KMS-11 (cell line): Measurements from ENCODE around the gene PLEKHG3.

ENCODE experiments used
- H2AFZ ChIP-seq: fragments of 200-600 bp; sonication (generic); 2 replicates; pipeline ENCODE4 v1.6.1; 2016; ENCODE audit warnings: antibody characterized with exemption, mixed run types, low read depth
- H3K27ac ChIP-seq: fragments of 200-600 bp; sonication (generic); 2 replicates; pipeline ENCODE4 v1.6.1; 2016; ENCODE audit warnings: mild to moderate bottlenecking, mixed run types
- H3K27me3 ChIP-seq: fragments of 200-600 bp; sonication (generic); 2 replicates; pipeline ENCODE4 v1.6.1; 2017; ENCODE audit warnings: mild to moderate bottlenecking, low read depth, mixed run types, moderate library complexity; ENCODE audit not compliant: insufficient read depth
- H3K36me3 ChIP-seq: fragments of 200-600 bp; sonication (generic); 2 replicates; pipeline ENCODE4 v1.6.1; 2017; ENCODE audit warnings: mild to moderate bottlenecking, mixed run types; ENCODE audit not compliant: insufficient read depth
- H3K4me1 ChIP-seq: fragments of 200-600 bp; sonication (generic); 2 replicates; pipeline ENCODE4 v1.6.1; 2016; ENCODE audit warnings: mild to moderate bottlenecking, low read depth, mixed run types; ENCODE audit not compliant: poor library complexity, severe bottlenecking
- H3K4me2 ChIP-seq: fragments of 200-600 bp; sonication (generic); 2 replicates; pipeline ENCODE4 v1.7.0; 2016; ENCODE audit warnings: mild to moderate bottlenecking, mixed run types
- H3K4me3 ChIP-seq: fragments of 200-600 bp; sonication (generic); IDR thresholded peaks from 2 replicates; pipeline ENCODE4 v1.6.1; 2017; ENCODE audit warnings: low read depth, low read length, mixed read lengths; ENCODE audit not compliant: insufficient read depth
- H3K79me2 ChIP-seq: fragments of 200-600 bp; sonication (generic); 2 replicates; pipeline ENCODE4 v1.6.1; 2016; ENCODE audit warnings: low read depth, mixed run types; ENCODE audit not compliant: insufficient read depth
- H3K9ac ChIP-seq: fragments of 200-600 bp; sonication (generic); 2 replicates; pipeline ENCODE4 v1.6.1; 2016; ENCODE audit warnings: mild to moderate bottlenecking, mixed run types
- H4K20me1 ChIP-seq: fragments of 200-600 bp; sonication (generic); 2 replicates; pipeline ENCODE4 v1.6.1; 2016; ENCODE audit warnings: mild to moderate bottlenecking, mixed run types; ENCODE audit not compliant: insufficient read depth
- TF ChIP-seq, protein P1 (sequence below): fragments of 200-600 bp; sonication (generic); conservative IDR thresholded peaks from 2 replicates; pipeline ENCODE4 v1.6.1; 2017; ENCODE audit warnings: low read depth, mild to moderate bottlenecking, antibody characterized with exemption, low read length, moderate library complexity, mixed read lengths

The PLEKHG3 gene

DNA sequence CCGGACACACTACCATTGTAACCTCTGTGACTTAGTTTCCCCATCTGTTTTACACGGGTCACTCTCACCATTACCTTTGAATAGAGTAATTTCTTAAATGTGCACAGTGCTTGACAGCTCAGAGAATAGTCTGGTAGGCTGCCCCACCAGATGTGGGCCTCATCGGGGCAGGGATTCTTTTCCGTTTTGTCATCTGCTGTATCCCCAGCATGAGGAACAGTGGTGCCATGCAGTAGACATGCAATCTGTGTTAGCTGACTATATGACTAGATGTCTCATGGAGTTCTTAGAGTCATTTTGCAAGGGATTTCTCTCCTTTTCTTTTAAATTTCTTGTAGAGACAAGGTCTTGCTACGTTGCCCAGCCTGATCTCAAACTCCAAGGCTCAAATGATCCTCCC, 44.9 kb upstream of the PLEKHG3 start:
- Histone ChIP-seq H3K27me3 (no peaks in the 10 kb centered on the region), H3K4me3 (no peak overlapping the region), H3K36me3 (no peaks in the 10 kb centered on the region), H3K4me2 (no peak overlapping the region), H3K27ac (no peak overlapping the region), H3K79me2 (no peaks in the 10 kb centered on the region), H3K9ac (no peak overlapping the region), H4K20me1 (no peaks in the 10 kb centered on the region), H2AFZ (no peak overlapping the region), H3K4me1 (no peaks in the 10 kb centered on the region)
- TF ChIP-seq, protein P1, sequence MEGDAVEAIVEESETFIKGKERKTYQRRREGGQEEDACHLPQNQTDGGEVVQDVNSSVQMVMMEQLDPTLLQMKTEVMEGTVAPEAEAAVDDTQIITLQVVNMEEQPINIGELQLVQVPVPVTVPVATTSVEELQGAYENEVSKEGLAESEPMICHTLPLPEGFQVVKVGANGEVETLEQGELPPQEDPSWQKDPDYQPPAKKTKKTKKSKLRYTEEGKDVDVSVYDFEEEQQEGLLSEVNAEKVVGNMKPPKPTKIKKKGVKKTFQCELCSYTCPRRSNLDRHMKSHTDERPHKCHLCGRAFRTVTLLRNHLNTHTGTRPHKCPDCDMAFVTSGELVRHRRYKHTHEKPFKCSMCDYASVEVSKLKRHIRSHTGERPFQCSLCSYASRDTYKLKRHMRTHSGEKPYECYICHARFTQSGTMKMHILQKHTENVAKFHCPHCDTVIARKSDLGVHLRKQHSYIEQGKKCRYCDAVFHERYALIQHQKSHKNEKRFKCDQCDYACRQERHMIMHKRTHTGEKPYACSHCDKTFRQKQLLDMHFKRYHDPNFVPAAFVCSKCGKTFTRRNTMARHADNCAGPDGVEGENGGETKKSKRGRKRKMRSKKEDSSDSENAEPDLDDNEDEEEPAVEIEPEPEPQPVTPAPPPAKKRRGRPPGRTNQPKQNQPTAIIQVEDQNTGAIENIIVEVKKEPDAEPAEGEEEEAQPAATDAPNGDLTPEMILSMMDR, result no peak

DNA sequence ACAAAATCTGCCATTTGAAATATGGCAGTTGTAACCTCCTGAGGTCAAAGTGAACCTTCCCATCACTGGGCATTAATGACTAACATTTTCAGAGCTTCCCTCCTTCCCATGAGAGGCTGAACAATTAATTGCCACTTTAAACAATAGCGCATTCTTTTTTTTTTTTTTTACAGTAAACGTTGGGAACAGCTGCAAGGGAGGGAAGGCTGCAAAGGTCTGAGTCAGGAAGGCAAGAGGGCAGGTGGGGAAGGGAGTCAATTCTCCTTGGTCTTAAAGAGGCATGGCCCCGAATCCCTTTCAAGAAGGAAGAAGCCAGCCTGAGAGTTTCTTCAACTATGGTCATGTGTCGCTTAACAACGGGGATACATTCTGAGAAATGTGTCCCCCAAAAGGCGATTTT, 41.0 kb upstream of the PLEKHG3 start:
- no peaks in the 10 kb centered on the region for H4K20me1 ChIP-seq
- H3K36me3 ChIP-seq, result no peaks in the 10 kb centered on the region
- H3K4me2 ChIP-seq, result no peak overlapping the region
- no peak overlapping the region for H3K9ac ChIP-seq
- no peak overlapping the region for H3K4me3 ChIP-seq
- H3K27me3 ChIP-seq, result no peaks in the 10 kb centered on the region
- H3K79me2 ChIP-seq, result no peaks in the 10 kb centered on the region
- H2AFZ ChIP-seq, result no peak overlapping the region
- TF ChIP-seq, protein P1, result no peak
- no peaks in the 10 kb centered on the region for H3K4me1 ChIP-seq
- no peak overlapping the region for H3K27ac ChIP-seq

DNA sequence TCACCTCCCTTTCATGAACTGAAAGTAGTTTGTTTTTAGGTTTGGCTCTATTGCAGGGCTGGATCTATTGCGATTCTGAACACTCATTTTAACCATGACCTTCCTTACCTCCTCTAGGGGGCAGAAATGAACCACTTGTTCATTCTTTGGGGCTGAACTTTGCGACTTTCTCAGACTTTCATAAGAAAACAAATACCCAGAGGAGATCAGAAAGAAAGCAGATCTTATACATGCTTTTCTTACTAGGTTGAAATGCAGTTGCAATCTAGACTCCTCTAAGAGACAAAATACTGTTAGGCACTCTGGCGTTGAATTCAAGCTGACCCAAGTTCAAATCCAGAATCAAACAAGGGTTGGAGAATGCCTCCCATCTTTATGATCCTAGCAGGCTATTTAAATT, 32.6 kb upstream of the PLEKHG3 start:
- H4K20me1 ChIP-seq, result no peaks in the 10 kb centered on the region
- no peak overlapping the region for H3K27ac ChIP-seq
- peak overlapping the region; percentile 14; the same call in 1 of the 2 replicates for H2AFZ ChIP-seq
- H3K4me1 ChIP-seq, result peaks cover 8% of the 10 kb centered on the region
- no peaks in the 10 kb centered on the region for H3K36me3 ChIP-seq
- H3K79me2 ChIP-seq, result no peaks in the 10 kb centered on the region
- TF ChIP-seq, protein P1, result peak; percentile 61
- H3K9ac ChIP-seq, result no peak overlapping the region
- no peak overlapping the region for H3K4me3 ChIP-seq
- no peaks in the 10 kb centered on the region for H3K27me3 ChIP-seq
- H3K4me2 ChIP-seq, result no peak overlapping the region

DNA sequence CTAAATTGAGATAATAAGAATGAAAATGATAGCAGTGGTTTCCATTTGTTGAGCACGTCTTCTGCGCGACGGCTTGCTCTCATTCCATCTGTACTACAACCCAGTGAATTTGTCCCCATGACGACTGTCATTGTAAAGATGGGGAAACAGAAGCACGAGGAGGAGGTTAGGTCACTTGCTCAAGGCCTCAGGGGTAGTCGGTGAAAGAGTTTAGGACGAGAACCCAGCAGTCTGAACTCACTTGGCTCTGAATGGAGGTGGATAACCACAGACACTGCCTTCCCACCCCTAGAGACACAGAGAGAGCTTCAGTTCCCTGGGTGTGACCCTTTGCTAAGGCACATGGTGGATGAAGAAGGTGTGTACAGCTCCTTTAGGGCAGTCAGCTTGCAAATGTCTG, 30.9 kb upstream of the PLEKHG3 start:
- TF ChIP-seq, protein P1, result no peak
- Histone ChIP-seq H3K4me1 (peaks cover 8% of the 10 kb centered on the region), H3K79me2 (no peaks in the 10 kb centered on the region), H3K36me3 (no peaks in the 10 kb centered on the region), H3K9ac (no peak overlapping the region), H3K27me3 (no peaks in the 10 kb centered on the region), H4K20me1 (no peaks in the 10 kb centered on the region), H3K27ac (no peak overlapping the region), H3K4me2 (no peak overlapping the region), H2AFZ (no peak overlapping the region), H3K4me3 (no peak overlapping the region)
